ENCODE measurements around the gene PLXNA4. TPM values are rescaled to one million over a fixed set of nuclear protein-coding genes. Genes with fewer than 3 reads are reported as not detected.
A peak's percentile ranks its signal among the peaks of the same experiment; 100 is the strongest.

Gene PLXNA4
- polyA plus RNA-seq, 4 donors: 10.5 to 15.5 (median 12.5) TPM

GRCh38 chr7:132590162-132590561, 13.9 kb upstream of the PLXNA4 start:
- DNase-seq (ENCODE audit: low read depth in 4 of 4, low spot score in 2 of 4): no peak

DNA sequence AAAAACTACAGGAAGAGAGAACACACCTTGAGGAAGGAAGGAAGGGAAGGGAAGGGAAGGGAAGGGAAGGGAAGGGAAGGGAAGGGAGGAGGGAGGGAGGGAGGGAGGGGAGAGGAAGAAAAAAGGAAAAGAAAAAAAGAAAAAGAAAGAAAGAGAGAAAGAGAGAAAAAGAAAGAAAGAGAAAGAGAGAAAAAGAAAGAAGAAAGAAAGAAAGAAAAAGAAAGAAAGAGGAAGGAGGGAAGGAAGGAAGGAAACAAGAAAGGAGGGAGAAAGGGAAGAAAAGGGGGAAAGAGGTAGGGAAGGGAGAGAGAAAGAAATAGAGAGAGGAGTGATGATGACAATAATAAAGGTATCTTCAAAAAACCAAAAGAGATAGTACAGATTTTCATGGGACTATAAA, 12.3 kb upstream of the PLXNA4 start:
- DNase-seq (ENCODE audit: low read depth in 4 of 4, low spot score in 2 of 4): no peak

DNA sequence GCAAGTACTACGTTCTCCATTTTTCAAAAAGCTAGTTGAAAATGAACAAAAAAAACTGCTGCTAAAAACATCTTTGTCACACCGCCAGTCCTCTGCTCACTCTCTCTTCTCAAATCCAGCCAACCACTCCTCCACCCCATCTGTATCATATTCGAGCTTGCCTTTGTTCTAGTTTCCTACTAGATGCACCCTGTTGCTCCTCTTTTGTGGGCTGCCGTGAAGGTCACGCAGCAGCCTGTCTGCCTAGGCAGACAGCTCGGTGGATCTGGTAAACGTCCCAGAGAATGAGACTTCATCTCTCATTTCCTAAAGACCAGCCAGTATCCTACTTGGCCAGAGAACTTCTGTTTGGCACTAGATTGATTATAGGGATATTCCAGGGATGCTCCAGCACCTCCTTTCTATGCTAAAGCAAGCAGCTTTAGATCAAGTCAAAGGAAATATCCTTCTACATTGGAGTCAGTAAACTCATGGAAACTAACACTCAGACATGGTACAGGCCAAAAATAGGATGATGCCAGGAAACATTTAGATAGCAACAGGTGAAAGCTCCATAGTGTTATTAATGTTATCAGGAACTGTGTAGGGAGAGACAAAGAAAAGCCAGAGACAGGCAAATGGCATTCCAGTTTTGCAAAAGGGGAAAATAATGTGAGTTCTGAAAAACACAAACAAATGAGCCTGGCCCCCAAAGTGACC, 8.7 kb upstream of the PLXNA4 start:
- DNase-seq (ENCODE audit: low read depth in 4 of 4, low spot score in 2 of 4): no peak

- DNase-seq (ENCODE audit: low read depth in 4 of 4, low spot score in 2 of 4): no peak
Observed at GRCh38 chr7:132581431-132581830, 5.2 kb upstream of the PLXNA4 start.

DNA sequence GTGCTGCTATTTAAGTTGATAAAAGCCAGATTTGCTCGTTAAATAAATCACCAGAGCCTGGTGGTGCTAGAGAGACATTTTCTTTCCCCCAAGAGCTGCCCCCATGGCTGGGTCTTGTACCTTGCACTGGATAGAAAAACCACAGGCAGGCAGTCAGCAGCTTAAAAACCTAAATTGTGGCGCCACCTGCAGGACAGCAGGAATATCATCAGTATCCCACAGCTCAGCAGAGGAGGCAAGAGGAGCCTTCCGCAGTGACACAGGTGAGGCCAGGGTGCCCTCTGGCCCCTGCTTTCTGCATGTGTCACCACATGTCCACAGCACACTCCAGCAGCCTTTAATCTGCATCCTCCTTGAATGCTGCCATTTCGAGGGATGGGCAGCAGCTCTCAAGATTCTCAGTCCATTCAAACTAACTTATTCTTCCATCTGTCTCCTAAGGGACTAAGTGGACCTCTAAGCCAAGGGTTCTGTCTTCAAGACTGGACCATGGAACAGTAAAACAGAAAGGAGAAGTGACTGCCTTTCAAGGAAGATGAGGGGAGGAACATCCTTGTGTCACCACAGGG, 4.5 kb upstream of the PLXNA4 start:
- peak in 1 of 4 donors; percentile 78 for DNase-seq (ENCODE audit: low read depth in 4 of 4, low spot score in 2 of 4)

- no peak for DNase-seq (ENCODE audit: low read depth in 4 of 4, low spot score in 2 of 4)
Observed at GRCh38 chr7:132580277-132580676, 4.0 kb upstream of the PLXNA4 start.

DNA sequence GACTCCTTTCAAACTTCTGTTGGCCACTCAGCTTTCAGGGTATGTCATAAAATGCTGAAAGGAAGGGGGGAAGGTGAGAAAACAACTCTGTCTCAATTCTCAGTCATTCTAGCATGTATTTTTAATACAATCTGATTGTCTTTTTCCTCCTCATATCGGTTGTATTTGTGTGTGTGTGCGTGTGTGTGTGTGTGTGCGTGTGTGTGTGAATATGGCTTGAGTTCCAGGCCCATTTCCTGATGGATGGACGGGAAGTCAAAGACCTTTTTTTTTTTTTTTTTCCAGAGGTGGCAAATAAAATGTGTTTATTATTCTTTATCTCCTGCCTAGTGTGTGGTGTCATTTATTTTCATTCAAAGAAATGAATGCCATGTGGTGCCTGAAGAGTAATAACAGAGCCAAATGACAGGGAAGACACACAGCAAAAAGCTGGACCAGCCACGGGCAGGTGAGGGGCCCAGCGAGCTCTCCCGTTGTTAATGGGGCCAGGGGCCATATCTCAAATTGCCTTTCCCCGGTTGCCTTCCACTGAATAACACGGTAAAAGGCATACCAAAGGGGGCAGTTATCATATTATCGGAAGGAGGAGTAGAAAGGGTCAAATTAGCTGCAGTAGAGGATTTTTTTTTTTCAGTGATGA, 3.1 kb upstream of the PLXNA4 start:
- DNase-seq (ENCODE audit: low read depth in 4 of 4, low spot score in 2 of 4): no peak

DNA sequence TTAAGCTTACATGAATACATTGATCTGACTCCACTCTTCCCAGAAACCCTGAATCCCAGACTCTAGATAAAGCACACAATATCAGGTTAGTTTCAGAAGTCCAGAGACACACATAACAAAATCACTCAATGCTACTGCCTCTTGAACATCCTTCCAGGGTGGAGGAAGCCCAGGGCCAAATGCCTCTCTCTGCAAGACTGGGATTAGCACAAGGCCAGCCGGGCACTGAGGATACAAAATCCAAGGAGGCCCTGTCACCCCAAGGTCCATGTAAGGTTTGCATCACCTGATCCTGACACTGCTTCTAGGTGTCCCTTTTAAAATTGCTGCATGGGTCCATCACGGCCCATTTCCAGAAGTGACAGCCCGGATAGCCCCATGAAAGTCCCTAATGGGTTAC, 2.6 kb upstream of the PLXNA4 start:
- DNase-seq (ENCODE audit: low read depth in 4 of 4, low spot score in 2 of 4): no peak

GRCh38 chr7:132578050-132578370, 1.7 kb upstream of the PLXNA4 start:
- no peak for DNase-seq (ENCODE audit: low read depth in 4 of 4, low spot score in 2 of 4)

- DNase-seq (ENCODE audit: low read depth in 4 of 4, low spot score in 2 of 4): peak in 3 of 4 donors; percentile 62 to 78 (median 76)
Observed at GRCh38 chr7:132577206-132578049, 1.2 kb upstream of the PLXNA4 start.

GRCh38 chr7:132576721-132577085, 433 bp upstream of the PLXNA4 start:
- no peak for DNase-seq (ENCODE audit: low read depth in 4 of 4, low spot score in 2 of 4)

- DNase-seq (ENCODE audit: low read depth in 4 of 4, low spot score in 2 of 4): no peak
Observed at GRCh38 chr7:132575419-132575981, 770 bp downstream of the PLXNA4 start.

GRCh38 chr7:132574223-132574622, 2.0 kb downstream of the PLXNA4 start:
- no peak for DNase-seq (ENCODE audit: low read depth in 4 of 4, low spot score in 2 of 4)

DNA sequence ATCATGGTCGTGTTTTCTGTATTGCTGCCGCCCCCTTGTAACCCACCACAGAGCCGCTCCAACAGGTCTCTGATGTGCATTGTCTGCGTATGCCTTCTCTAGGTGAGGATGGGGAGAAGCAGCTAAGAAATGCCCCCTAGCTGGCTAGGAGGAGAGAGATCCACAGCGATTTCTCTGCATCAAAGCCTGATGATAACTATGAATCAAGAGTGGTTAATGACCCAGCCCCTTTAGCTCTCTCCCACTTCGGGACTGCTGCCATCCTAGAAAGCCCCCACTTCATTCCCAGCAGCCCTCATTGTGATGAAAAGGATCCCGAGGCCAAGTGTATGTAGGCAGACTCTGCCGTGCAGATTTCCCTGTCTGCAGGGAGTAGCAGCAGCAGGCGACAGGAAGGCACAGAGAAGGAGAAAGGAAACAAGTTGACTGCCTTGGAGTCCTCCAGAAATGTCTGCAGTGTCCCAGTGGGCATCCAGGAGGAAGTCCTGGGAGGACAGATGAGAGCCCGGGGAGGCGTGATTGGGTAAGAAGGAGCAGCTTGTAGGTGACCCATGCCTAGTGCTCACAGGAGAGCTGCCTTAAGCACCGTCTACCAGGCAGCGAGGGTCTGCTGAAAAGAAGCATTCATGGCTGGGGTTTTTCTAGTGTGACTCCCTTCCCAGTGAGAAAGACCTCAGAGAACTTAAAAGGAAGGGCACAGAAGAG, 2.9 kb downstream of the PLXNA4 start:
- no peak for DNase-seq (ENCODE audit: low read depth in 4 of 4, low spot score in 2 of 4)

DNA sequence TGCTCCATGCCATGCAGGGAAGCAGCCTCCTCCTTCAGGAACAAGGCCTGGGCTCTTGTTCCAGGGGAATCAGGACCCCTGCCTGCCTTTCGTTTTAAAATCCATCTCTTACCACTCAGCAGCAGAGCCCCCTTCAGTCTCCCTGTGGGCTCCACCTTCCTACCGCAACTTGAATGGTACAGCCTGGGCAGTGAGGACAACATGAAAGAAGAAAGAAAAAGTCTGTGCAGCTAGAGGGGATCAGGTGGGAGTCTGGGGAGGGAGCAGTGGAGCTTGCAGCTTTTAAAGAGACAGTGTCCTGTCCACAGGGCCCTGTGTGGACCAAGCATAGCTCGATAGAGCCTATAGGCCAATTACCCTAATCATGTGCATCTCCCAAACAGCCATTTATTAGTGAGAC, 3.7 kb downstream of the PLXNA4 start:
- no peak for DNase-seq (ENCODE audit: low read depth in 4 of 4, low spot score in 2 of 4)

DNA sequence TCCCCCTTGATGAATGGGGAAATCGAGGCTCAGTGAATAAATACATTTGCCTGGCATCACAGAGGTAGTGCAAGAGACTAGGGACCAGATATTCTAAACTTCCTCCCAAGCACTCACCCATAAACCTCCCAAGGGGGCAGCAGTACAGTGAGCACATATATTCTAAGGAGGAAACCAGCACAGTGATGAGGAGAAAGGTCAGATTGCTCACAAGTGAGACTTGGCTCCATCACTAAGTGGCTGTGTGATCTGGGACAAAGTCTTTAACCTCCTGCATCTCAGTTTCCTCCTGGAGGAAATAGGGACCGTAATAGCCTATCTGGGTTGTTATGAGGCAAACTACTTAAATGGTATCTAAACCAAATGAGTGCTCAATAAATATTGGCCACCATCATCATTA, 4.3 kb downstream of the PLXNA4 start:
- DNase-seq (ENCODE audit: low read depth in 4 of 4, low spot score in 2 of 4): no peak

DNA sequence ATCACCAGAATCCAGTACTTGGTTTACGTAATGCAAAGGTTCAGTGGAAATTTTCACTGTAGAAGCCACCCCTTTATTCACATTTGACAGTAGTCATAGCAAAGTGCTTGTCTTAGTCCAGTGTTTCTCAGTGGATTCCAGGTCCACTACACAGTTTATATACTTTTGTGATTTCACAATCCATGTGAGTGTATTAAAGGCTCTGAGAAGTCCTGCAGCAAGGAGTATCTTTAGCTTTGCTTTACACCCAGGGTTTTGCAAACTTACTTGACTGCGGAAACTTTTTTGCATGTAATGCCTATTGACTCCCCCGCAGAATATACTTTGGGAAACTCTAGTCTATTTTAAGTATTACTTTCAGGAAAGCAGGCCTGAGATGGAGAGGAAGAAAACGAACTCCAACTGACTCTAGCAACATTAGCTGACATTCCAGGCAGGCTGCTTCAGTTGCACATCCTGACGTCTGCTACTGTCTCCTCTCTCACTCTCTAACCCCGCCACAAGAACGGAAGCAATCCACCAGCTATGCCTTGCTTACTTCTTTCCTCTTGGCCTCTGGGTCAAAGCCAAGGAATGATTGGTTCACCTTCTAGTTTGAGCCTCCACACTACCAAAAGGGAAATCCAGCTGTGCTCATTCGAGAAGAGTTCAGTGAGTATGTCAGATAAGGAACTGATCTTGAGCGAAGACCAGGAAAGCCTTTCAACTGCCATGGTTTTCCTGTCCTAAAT, 6.2 kb downstream of the PLXNA4 start:
- no peak for DNase-seq (ENCODE audit: low read depth in 4 of 4, low spot score in 2 of 4)

- DNase-seq (ENCODE audit: low read depth in 4 of 4, low spot score in 2 of 4): no peak
Observed at GRCh38 chr7:132568962-132569361, 7.3 kb downstream of the PLXNA4 start.

DNA sequence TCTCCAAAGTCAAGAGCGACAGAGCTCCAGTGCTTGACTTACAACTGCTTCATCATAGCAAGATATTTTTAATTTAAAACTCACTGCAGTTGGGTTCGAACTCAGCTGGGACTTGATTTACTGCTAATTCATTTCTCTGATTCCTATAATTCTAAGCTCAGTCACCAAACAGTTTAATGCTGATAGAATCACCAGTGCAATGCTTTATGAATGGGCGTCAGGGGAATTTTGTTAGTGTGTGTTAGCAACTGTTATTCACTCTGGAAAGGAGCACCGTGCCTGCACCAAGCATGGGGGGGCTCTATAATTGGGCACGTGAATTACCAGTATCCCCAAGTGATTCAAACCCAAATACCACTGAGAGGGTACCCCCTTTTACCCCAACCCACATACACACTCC, 10.4 kb downstream of the PLXNA4 start:
- DNase-seq (ENCODE audit: low read depth in 4 of 4, low spot score in 2 of 4): no peak

DNA sequence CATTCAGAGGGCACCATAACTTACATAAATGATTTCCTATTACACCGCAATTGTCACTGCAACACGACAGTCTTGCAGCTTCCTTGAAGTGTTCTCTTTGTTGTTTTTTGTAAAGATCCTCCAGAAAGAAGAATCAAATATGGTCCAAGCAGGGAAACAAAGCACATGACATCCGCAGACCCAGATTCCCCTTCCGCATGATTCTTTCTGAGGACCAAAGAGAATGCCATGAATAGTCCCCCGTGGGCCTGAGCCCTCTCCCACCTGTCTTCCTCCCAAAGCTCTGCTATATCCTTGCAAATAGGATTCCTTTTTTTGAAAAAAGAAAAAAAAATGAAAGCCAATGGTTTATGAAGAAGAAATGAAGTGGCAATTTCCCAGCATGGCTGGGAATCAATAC, 10.8 kb downstream of the PLXNA4 start:
- DNase-seq (ENCODE audit: low read depth in 4 of 4, low spot score in 2 of 4): no peak
